CD14-positive monocyte (primary cell): ENCODE data around the gene MACROH2A1. TPM values are rescaled to one million over a fixed set of nuclear protein-coding genes. Genes with fewer than 3 reads are reported as not detected.

Experiments used
- DNase-seq, 3 donors: peaks; one replicate each; pipeline ENCODE4 v3.0.0-alpha.2; 2011 to 2022
- H2AFZ ChIP-seq: 2 replicates; pipeline ENCODE4 v1.6.0; 2012; ENCODE audit warnings: mild to moderate bottlenecking, low read depth, low read length, inconsistent platforms; ENCODE audit not compliant: insufficient read depth, poor library complexity, severe bottlenecking
- H3K27ac ChIP-seq, 2 donors: 1 replicate in 1 of 2; 2 replicates in 1 of 2; pipeline ENCODE4 v1.5.1; 2012 to 2013; ENCODE audit warnings: low read length in 2 of 2, control low read depth in 1 of 2, inconsistent platforms in 1 of 2, low read depth in 1 of 2, mild to moderate bottlenecking in 1 of 2
- H3K27me3 ChIP-seq, 2 donors: one replicate each; pipeline versions ENCODE4 v1.6.0 to v1.6.1; 2011 to 2013; ENCODE audit warnings: low read length in 2 of 2; ENCODE audit not compliant: control insufficient read depth in 2 of 2, insufficient read depth in 2 of 2
- H3K36me3 ChIP-seq, 2 donors: replicated peaks in 1 of 2; 1 replicate in 1 of 2; 2 replicates in 1 of 2; pipeline versions ENCODE4 v1.5.1 to v1.6.1; 2012 to 2013; ENCODE audit warnings: low read length in 2 of 2, control low read depth in 1 of 2, inconsistent platforms in 1 of 2, mild to moderate bottlenecking in 1 of 2; ENCODE audit not compliant: insufficient read depth in 2 of 2, control insufficient read depth in 1 of 2
- H3K4me1 ChIP-seq, 2 donors: 1 replicate in 1 of 2; 2 replicates in 1 of 2; pipeline versions ENCODE4 v1.5.1 to v1.6.1; 2012 to 2013; ENCODE audit warnings: low read length in 2 of 2, control low read depth in 1 of 2, inconsistent platforms in 1 of 2, mild to moderate bottlenecking in 1 of 2, moderate library complexity in 1 of 2; ENCODE audit not compliant: insufficient read depth in 2 of 2, control insufficient read depth in 1 of 2
- H3K4me2 ChIP-seq: replicated peaks from 2 replicates; pipeline ENCODE3; 2012; ENCODE audit warnings: low read length, moderate library complexity, mild to moderate bottlenecking; ENCODE audit not compliant: poor library complexity, severe bottlenecking; ENCODE audit errors: extremely low read depth
- H3K4me3 ChIP-seq, 3 experiments: fragments of 200-600 bp in 1 of 3; sonication (generic) in 1 of 3; replicated peaks in 1 of 3; 1 replicate in 2 of 3; 2 replicates in 1 of 3; pipeline ENCODE4 v1.5.1; 2011 to 2013; ENCODE audit warnings: low read length in 3 of 3, mild to moderate bottlenecking in 3 of 3, control low read depth in 2 of 3, low read depth in 2 of 3, inconsistent platforms in 1 of 3, moderate library complexity in 1 of 3
- H3K79me2 ChIP-seq: 2 replicates; pipeline ENCODE4 v1.6.0; 2012; ENCODE audit warnings: mild to moderate bottlenecking, control low read depth, inconsistent platforms, low read length, moderate library complexity; ENCODE audit not compliant: insufficient read depth
- H3K9ac ChIP-seq: 2 replicates; pipeline ENCODE4 v1.6.0; 2017; ENCODE audit warnings: low read length, mild to moderate bottlenecking; ENCODE audit not compliant: insufficient read depth, poor library complexity, severe bottlenecking
- H3K9me3 ChIP-seq, 2 donors: replicated peaks in 1 of 2; 1 replicate in 1 of 2; 2 replicates in 1 of 2; pipeline versions ENCODE4 v1.5.1 to v1.6.1; 2012 to 2013; ENCODE audit warnings: low read length in 2 of 2, control low read depth in 1 of 2; ENCODE audit not compliant: control insufficient read depth in 1 of 2, insufficient read depth in 1 of 2
- H4K20me1 ChIP-seq: 2 replicates; pipeline ENCODE4 v1.6.0; 2012; ENCODE audit warnings: mild to moderate bottlenecking, low read length, control low read depth, moderate library complexity; ENCODE audit not compliant: insufficient read depth
- H3K27ac Mint-ChIP-seq, 7 donors: one replicate each; pipeline ENCODE4 v1.8.0; 2020; ENCODE audit warnings: mild to moderate bottlenecking in 7 of 7, mixed read lengths in 7 of 7, moderate library complexity in 6 of 7, inconsistent platforms in 2 of 7
- H3K27me3 Mint-ChIP-seq, 3 donors: one replicate each; pipeline ENCODE4 v1.8.0; 2021 to 2022; ENCODE audit warnings: low read depth in 3 of 3, mild to moderate bottlenecking in 3 of 3, mixed read lengths in 3 of 3, moderate library complexity in 3 of 3, inconsistent platforms in 1 of 3
- H3K36me3 Mint-ChIP-seq, 2 donors: one replicate each; pipeline ENCODE4 v1.8.0; 2020; ENCODE audit warnings: mixed read lengths in 2 of 2, inconsistent platforms in 1 of 2, mild to moderate bottlenecking in 1 of 2
- H3K4me1 Mint-ChIP-seq: one replicate; pipeline ENCODE4 v1.8.0; 2020; ENCODE audit warnings: mild to moderate bottlenecking, mixed read lengths
- H3K4me3 Mint-ChIP-seq, 2 donors: one replicate each; pipeline ENCODE4 v1.8.0; 2020; ENCODE audit warnings: mild to moderate bottlenecking in 2 of 2, mixed read lengths in 2 of 2, moderate library complexity in 1 of 2
- H3K9me3 Mint-ChIP-seq, 7 donors: one replicate each; pipeline ENCODE4 v1.8.0; 2020 to 2022; ENCODE audit warnings: mixed read lengths in 7 of 7, mild to moderate bottlenecking in 6 of 7, moderate library complexity in 6 of 7, inconsistent platforms in 2 of 7
- CTCF ChIP-seq: fragments of 200-600 bp; IDR thresholded peaks from one replicate; pipeline ENCODE4 v1.8.0; 2022; ENCODE audit warnings: antibody characterized with exemption, mild to moderate bottlenecking
- WGBS: methylation state at CpG from one replicate; pipeline ENCODE4 v1.1.5; 2013; ENCODE audit warnings: missing lambda C conversion rate; ENCODE audit not compliant: insufficient coverage; 5-methylcytosine and 5-hydroxymethylcytosine counted together
- intact Hi-C, 2 donors: fragments of 100-400 bp; cut with micrococcal nuclease; formaldehyde crosslinking; loops; one replicate each; pipeline versions ENCODE4 v1.15.0 to v1.15.1; 2023
- polyA plus RNA-seq, 3 donors: library from polyadenylated mRNA; depleted of rRNA in 1 of 3; unstranded in 2 of 3; stranded (reverse) in 1 of 3; fragments of 300-500 nt in 2 of 3; fragments of >200 nt in 1 of 3; fragmentation: Illumina TruSeq in 2 of 3; gene quantifications; 1 replicate in 2 of 3; 2 replicates in 1 of 3; pipeline ENCODE4 v1.2.3, GENCODE V29; 2012 to 2021

MACROH2A1 gene
- polyA plus RNA-seq, 3 donors: 352 to 443 (median 440) TPM

DNA sequence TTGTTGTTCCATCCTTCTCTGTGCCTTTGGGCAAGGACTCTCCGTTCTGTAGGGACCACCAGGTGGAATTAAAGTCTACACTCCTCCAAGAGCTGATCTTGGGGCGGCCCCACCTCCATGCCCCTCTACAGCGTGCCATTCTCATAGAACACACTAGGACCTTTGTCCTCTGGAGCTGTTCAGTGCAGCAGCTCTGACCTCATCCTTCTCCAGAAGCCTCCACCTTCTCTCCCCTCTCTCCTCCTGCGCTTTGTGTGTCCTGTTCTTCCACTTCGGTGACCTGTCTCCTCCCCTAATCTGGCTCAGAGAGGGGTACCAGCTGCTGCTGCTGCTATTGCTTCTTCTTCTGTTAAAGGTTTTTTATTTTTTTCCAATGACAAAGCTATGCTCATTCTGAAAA lies 1.8 kb upstream of the MACROH2A1 start:
- H3K9me3 Mint-ChIP-seq: peaks cover 0 to 10% (median 5%) of the 10 kb centered on the region in 7 donors
- Histone ChIP-seq H3K4me3 (no peak overlapping the region), H3K4me2 (no peak overlapping the region), H3K79me2 (peaks cover 55% of the 10 kb centered on the region), H2AFZ (peak overlapping the region; percentile 86), H3K27me3 (no peaks in the 10 kb centered on the region), H3K27ac (peak overlapping the region in 1 of 2 donors; percentile 96), H3K9me3 (no peaks in the 10 kb centered on the region), H3K9ac (no peak overlapping the region), H4K20me1 (peaks cover 17% of the 10 kb centered on the region), H3K4me1 (peaks cover 40 to 41% of the 10 kb centered on the region in 2 donors), H3K36me3 (no peaks in the 10 kb centered on the region)
- no peak for TF ChIP-seq CTCF
- DNase-seq: no peak
- H3K4me1 Mint-ChIP-seq: peaks cover 39% of the 10 kb centered on the region
- intact Hi-C loops: no loop called here
- peak overlapping the region in 6 of 7 donors; percentile 95 to 100 (median 99) for H3K27ac Mint-ChIP-seq
- H3K36me3 Mint-ChIP-seq: peaks cover 5 to 12% of the 10 kb centered on the region in 2 donors
- no peak overlapping the region for H3K4me3 Mint-ChIP-seq
- H3K27me3 Mint-ChIP-seq: no peaks in the 10 kb centered on the region
- WGBS: 84% methylated on average over 3 of the region's 5 CpGs

GRCh38 chr5:135399794-135400542 lies 937 bp upstream of the MACROH2A1 start:
- peaks cover 64% of the 10 kb centered on the region for H3K79me2 ChIP-seq

More at GRCh38 chr5:135399794-135400542, 937 bp upstream of the MACROH2A1 start:
- Histone ChIP-seq H3K9me3 (no peaks in the 10 kb centered on the region), H2AFZ (peak overlapping the region; percentile 86), H3K4me2 (peak overlapping the region; percentile 92), H4K20me1 (peaks cover 25% of the 10 kb centered on the region), H3K36me3 (no peaks in the 10 kb centered on the region), H3K27ac (peak overlapping the region; percentile 96), H3K4me1 (peaks cover 48 to 50% of the 10 kb centered on the region in 2 donors), H3K9ac (peak overlapping the region; percentile 96), H3K4me3 (peak overlapping the region; percentile 51 to 96 (median 53)), H3K27me3 (no peaks in the 10 kb centered on the region)
- Mint-ChIP-seq H3K9me3 (peaks cover 0 to 6% (median 3%) of the 10 kb centered on the region in 7 donors), H3K4me1 (peaks cover 48% of the 10 kb centered on the region), H3K4me3 (peak overlapping the region; percentile 81 to 88), H3K27ac (peak overlapping the region; percentile 95 to 100 (median 99)), H3K27me3 (no peaks in the 10 kb centered on the region), H3K36me3 (peaks cover 7 to 16% of the 10 kb centered on the region in 2 donors)
- intact Hi-C loops: loop anchor here (2.0 to 5.0 kb wide), 4 partner anchors 15 to 57 kb away; no protein-coding TSS in a partner anchor
- no peak for TF ChIP-seq CTCF
- 7% methylated on average over 17 of the region's 25 CpGs for WGBS
- DNase-seq: no peak
